SU-DHL-6 (cell line): ENCODE measurements around the gene CETP.

Source experiments
- EZH2phosphoT487 ChIP-seq: fragments of 200-600 bp; sonication (generic), shearing (Covaris generic); conservative IDR thresholded peaks from 2 replicates; pipeline ENCODE4 v1.6.1; 2018; ENCODE audit warnings: mild to moderate bottlenecking, antibody characterized with exemption, low read length, moderate library complexity, mixed read lengths
- TF ChIP-seq, protein P1 (sequence below): fragments of 200-600 bp; sonication (generic); IDR thresholded peaks from one replicate; pipeline ENCODE4 v1.5.1; 2017; ENCODE audit warnings: antibody characterized with exemption, mild to moderate bottlenecking, low read length, moderate library complexity; ENCODE audit not compliant: insufficient read depth, poor library complexity, severe bottlenecking

GRCh38 chr16:56980792-56981724, 19.3 kb downstream of the CETP start:
- TF ChIP-seq, protein P1, sequence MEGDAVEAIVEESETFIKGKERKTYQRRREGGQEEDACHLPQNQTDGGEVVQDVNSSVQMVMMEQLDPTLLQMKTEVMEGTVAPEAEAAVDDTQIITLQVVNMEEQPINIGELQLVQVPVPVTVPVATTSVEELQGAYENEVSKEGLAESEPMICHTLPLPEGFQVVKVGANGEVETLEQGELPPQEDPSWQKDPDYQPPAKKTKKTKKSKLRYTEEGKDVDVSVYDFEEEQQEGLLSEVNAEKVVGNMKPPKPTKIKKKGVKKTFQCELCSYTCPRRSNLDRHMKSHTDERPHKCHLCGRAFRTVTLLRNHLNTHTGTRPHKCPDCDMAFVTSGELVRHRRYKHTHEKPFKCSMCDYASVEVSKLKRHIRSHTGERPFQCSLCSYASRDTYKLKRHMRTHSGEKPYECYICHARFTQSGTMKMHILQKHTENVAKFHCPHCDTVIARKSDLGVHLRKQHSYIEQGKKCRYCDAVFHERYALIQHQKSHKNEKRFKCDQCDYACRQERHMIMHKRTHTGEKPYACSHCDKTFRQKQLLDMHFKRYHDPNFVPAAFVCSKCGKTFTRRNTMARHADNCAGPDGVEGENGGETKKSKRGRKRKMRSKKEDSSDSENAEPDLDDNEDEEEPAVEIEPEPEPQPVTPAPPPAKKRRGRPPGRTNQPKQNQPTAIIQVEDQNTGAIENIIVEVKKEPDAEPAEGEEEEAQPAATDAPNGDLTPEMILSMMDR = no peak
- no peak for TF ChIP-seq EZH2phosphoT487
